Activated CD8-positive, alpha-beta T cell treated with anti-CD3 and anti-CD28 coated beads for 36 hours (primary cell): ENCODE data around the gene NCCRP1. TPM values are rescaled to one million over a fixed set of nuclear protein-coding genes. Genes with fewer than 3 reads are reported as not detected.
A peak's percentile ranks its signal among the peaks of the same experiment; 100 is the strongest.

Source experiments
- ATAC-seq: fragments of 200-7000 bp; cut with Tn5 transposase; one replicate; pipeline ENCODE4 v1.10.0; 2021; ENCODE audit warnings: mild to moderate bottlenecking, moderate library complexity
- CTCF ChIA-PET: fragments of 350-600 bp; sonication (Branson Sonifier 250); formaldehyde crosslinking; loops from one replicate; lab custom pipeline; 2021; ENCODE audit warnings: antibody characterized with exemption; lab: Charles Lee
- POLR2A ChIA-PET: fragments of 350-600 bp; sonication (Branson Sonifier 250); formaldehyde crosslinking; loops from one replicate; lab custom pipeline; 2021; ENCODE audit warnings: antibody characterized with exemption; lab: Charles Lee
- DNase-seq: peaks from one replicate; pipeline ENCODE4 v3.0.0-alpha.2; 2020
- H3K27ac Mint-ChIP-seq: one replicate; pipeline ENCODE4 v1.8.0; 2021; ENCODE audit warnings: mild to moderate bottlenecking, mixed read lengths
- H3K27me3 Mint-ChIP-seq: one replicate; pipeline ENCODE4 v1.8.0; 2021; ENCODE audit warnings: mixed read lengths
- H3K36me3 Mint-ChIP-seq: one replicate; pipeline ENCODE4 v1.8.0; 2021; ENCODE audit warnings: low read depth, mixed read lengths
- H3K4me1 Mint-ChIP-seq: one replicate; pipeline ENCODE4 v1.8.0; 2021; ENCODE audit warnings: low read depth, mixed read lengths
- H3K4me3 Mint-ChIP-seq: one replicate; pipeline ENCODE4 v1.8.0; 2021; ENCODE audit warnings: mild to moderate bottlenecking, moderate library complexity, mixed read lengths
- H3K9me3 Mint-ChIP-seq: one replicate; pipeline ENCODE4 v1.8.0; 2021; ENCODE audit warnings: mixed read lengths
- CTCF ChIP-seq: fragments of 200-600 bp; IDR thresholded peaks from one replicate; pipeline ENCODE4 v1.8.0; 2022; ENCODE audit warnings: antibody characterized with exemption, mild to moderate bottlenecking
- intact Hi-C: fragments of 100-400 bp; cut with micrococcal nuclease; formaldehyde crosslinking; loops from one replicate; pipeline ENCODE4 v1.10.0; 2022
- total RNA-seq, 2 experiments: library from RNA; stranded (reverse); gene quantifications; one replicate each; pipeline ENCODE4 v1.2.3, GENCODE V29; 2021

NCCRP1 gene
- total RNA-seq, 2 experiments from 2014 or later, result not detected

- Mint-ChIP-seq H3K36me3 (no peaks in the 10 kb centered on the region), H3K4me1 (no peaks in the 10 kb centered on the region), H3K27me3 (peaks cover 11% of the 10 kb centered on the region), H3K27ac (no peak overlapping the region), H3K9me3 (no peaks in the 10 kb centered on the region), H3K4me3 (no peak overlapping the region)
- peak; percentile 56 for TF ChIP-seq CTCF
- ATAC-seq (no peak), DNase-seq (no peak)
- ChIA-PET CTCF (interaction anchor here (0.6 to 1.9 kb wide), 8 partner anchors 9 to 136 kb away, joined by 3 to 10 read pairs (median 6); partner anchors contain the start of gene NCCRP1), POLR2A (interaction anchor here (0.6 kb wide), 1 partner anchor 180 kb away, joined by 3 read pairs; no protein-coding TSS in a partner anchor)
- intact Hi-C loops, result loop anchor here (5.0 kb wide), 1 partner anchor 65 kb away; no protein-coding TSS in a partner anchor
Observed at GRCh38 chr19:39187552-39187943, 9.2 kb upstream of the NCCRP1 start.

DNA sequence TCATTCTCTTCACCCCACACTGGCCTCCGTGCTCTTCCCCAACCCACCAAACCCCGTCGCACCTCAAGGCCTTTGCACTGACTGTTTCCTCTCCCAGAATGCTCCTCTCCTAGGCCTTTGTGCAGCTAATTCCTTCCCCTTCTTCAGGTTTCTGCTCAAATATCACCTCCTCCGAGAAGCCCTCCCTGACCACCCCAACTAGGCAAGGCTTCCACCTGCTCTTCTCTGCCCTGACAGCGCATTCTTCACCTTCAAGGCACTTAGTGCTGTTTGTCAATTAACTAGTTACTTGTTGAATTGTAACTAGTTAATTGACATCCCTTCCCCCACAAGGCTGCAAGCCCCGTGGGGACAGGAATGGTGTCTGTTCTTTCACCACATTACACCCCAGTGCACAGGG, 7.8 kb upstream of the NCCRP1 start:
- DNase-seq, result no peak
- Mint-ChIP-seq H3K36me3 (no peaks in the 10 kb centered on the region), H3K27me3 (peaks cover 14% of the 10 kb centered on the region), H3K27ac (no peak overlapping the region), H3K4me1 (no peaks in the 10 kb centered on the region), H3K9me3 (no peaks in the 10 kb centered on the region), H3K4me3 (no peak overlapping the region)
- CTCF ChIA-PET, result no interaction called here
- intact Hi-C loops, result loop anchor here (5.0 kb wide), 1 partner anchor 67 kb away; no protein-coding TSS in a partner anchor
- POLR2A ChIA-PET, result no interaction called here
- no peak for TF ChIP-seq CTCF
- ATAC-seq, result no peak

DNA sequence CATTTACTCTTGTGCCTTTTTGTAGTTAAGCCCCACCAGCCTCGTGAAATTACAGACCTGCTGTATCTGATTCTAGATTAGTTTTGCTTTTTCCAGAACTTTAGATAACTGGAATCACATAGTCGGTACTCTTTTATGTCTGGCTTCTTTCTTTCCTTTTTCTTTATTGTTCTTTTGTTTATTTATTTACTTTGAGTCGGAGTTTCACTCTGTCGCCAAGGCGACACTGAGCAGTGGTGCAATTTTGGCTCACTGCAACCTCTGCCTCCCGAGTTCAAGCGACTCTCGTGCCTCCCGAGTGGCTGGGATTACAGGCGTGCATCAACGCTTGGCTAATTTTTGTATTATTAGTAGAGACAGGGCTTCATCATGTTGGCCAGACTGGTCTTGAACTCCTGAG, 6.0 kb upstream of the NCCRP1 start:
- Mint-ChIP-seq H3K4me3 (no peak overlapping the region), H3K27ac (no peak overlapping the region), H3K36me3 (no peaks in the 10 kb centered on the region), H3K27me3 (peaks cover 21% of the 10 kb centered on the region), H3K4me1 (peaks cover 6% of the 10 kb centered on the region), H3K9me3 (no peaks in the 10 kb centered on the region)
- intact Hi-C loops, result no loop called here
- ChIA-PET POLR2A (no interaction called here), CTCF (no interaction called here)
- ATAC-seq, result no peak
- DNase-seq, result no peak
- no peak for TF ChIP-seq CTCF

DNA sequence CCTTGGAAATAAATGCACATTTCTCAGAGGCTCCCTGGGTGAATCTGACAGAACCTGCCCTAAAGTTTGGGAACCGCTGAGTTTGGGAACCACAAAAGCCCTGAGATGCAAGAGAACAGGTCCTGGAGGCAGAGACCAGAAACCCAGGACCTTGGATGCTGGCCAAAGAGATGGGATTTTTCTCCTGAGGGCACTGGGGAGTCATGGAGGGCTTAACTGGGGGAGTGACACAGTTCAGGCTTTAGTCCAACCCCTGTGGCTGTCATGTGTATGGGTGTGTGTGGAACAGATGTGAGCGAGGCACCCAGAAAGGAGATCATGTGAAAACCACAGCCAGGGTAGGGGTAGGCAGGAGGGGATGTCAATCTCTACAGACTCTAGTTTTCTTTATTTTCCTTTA, 3.9 kb upstream of the NCCRP1 start:
- DNase-seq, result no peak
- ChIA-PET POLR2A (no interaction called here), CTCF (interaction anchor here (1.7 kb wide), 1 partner anchor 71 kb away, joined by 5 read pairs; no protein-coding TSS in a partner anchor)
- Mint-ChIP-seq H3K4me1 (peaks cover 19% of the 10 kb centered on the region), H3K27ac (no peak overlapping the region), H3K9me3 (no peaks in the 10 kb centered on the region), H3K4me3 (no peak overlapping the region), H3K27me3 (peaks cover 35% of the 10 kb centered on the region), H3K36me3 (no peaks in the 10 kb centered on the region)
- intact Hi-C loops, result no loop called here
- no peak for TF ChIP-seq CTCF
- ATAC-seq, result no peak

- Mint-ChIP-seq H3K36me3 (no peaks in the 10 kb centered on the region), H3K27ac (no peak overlapping the region), H3K4me3 (no peak overlapping the region), H3K9me3 (no peaks in the 10 kb centered on the region), H3K27me3 (peaks cover 42% of the 10 kb centered on the region), H3K4me1 (peaks cover 19% of the 10 kb centered on the region)
- TF ChIP-seq CTCF, result no peak
- intact Hi-C loops, result no loop called here
- no peak for ATAC-seq
- no peak for DNase-seq
- ChIA-PET CTCF (interaction anchor here (1.4 to 1.7 kb wide), 2 partner anchors 18 to 72 kb away, joined by 4 to 5 read pairs; no protein-coding TSS in a partner anchor), POLR2A (no interaction called here)
Observed at GRCh38 chr19:39193803-39194202, 3.0 kb upstream of the NCCRP1 start.
